GM12878 (cell line): ENCODE data around the gene IMMP2L. TPM values are rescaled to one million over a fixed set of nuclear protein-coding genes. Genes with fewer than 3 reads are reported as not detected.

Experiments
- ATAC-seq: fragments of 200-7000 bp; cut with Tn5 transposase; 3 replicates; pipeline ENCODE4 v1.9.1; 2020; ENCODE audit warnings: mild to moderate bottlenecking, moderate library complexity
- BruUV-seq: library from RNA; stranded (reverse); fragments of 400-500 nt; replicated peaks from 2 replicates; lab custom pipeline; 2021; lab: Mats Ljungman, UMichigan
- CTCF ChIA-PET: fragments of 300-600 bp; sonication (Branson Sonifier 250); formaldehyde crosslinking; extraction: SDS; loops from one replicate; lab custom pipeline; 2021; ENCODE audit warnings: inconsistent platforms; lab: Yijun Ruan, JAX
- POLR2A ChIA-PET: fragments of 350-600 bp; formaldehyde crosslinking; extraction: SDS; loops from one replicate; lab custom pipeline; 2021; ENCODE audit warnings: inconsistent platforms; lab: Charles Lee
- RAD21 ChIA-PET: fragments of 300-600 bp; sonication (Branson Sonifier 250); formaldehyde crosslinking; loops from one replicate; lab custom pipeline; 2023; ENCODE audit warnings: antibody characterized with exemption; ENCODE audit not compliant: unreplicated experiment; lab: Charles Lee
- SMC1A ChIA-PET: fragments of 300-600 bp; sonication (Branson Sonifier 250); formaldehyde crosslinking; loops from one replicate; lab custom pipeline; 2023; ENCODE audit not compliant: unreplicated experiment, uncharacterized antibody; lab: Charles Lee
- DNase-seq: peaks from one replicate; pipeline ENCODE4 v3.0.0-alpha.2; 2011; ENCODE audit warnings: low read depth, low spot score
- FAIRE-seq: peaks from 3 replicates; lab custom pipeline; 2011; peaks lifted over from hg19 to GRCh38; lab: Jason Lieb, UNC
- H2AFZ ChIP-seq: 2 replicates; pipeline ENCODE4 v1.6.0; 2011; ENCODE audit warnings: low read depth, low read length, control low read depth; ENCODE audit not compliant: control insufficient read depth
- H3K27ac ChIP-seq: 2 replicates; pipeline ENCODE4 v1.5.1; 2011; ENCODE audit warnings: control low read depth; ENCODE audit not compliant: control insufficient read depth, insufficient read depth
- H3K27me3 ChIP-seq, 2 experiments: replicated peaks in 1 of 2; 2 replicates each; pipeline versions ENCODE4 v1.6.0 to v1.6.1; 2011; ENCODE audit warnings: low read length in 1 of 2; ENCODE audit not compliant: control insufficient read depth in 2 of 2, insufficient read depth in 2 of 2
- H3K36me3 ChIP-seq, 2 experiments: 2 replicates each; pipeline ENCODE4 v1.5.1; 2011; ENCODE audit warnings: low read length in 1 of 2; ENCODE audit not compliant: control insufficient read depth in 2 of 2, insufficient read depth in 2 of 2
- H3K4me1 ChIP-seq: 2 replicates; pipeline ENCODE4 v1.6.1; 2011; ENCODE audit warnings: mild to moderate bottlenecking, low read length, moderate library complexity, mixed read lengths; ENCODE audit not compliant: control insufficient read depth, insufficient read depth
- H3K4me2 ChIP-seq: 2 replicates; pipeline ENCODE4 v1.6.0; 2011; ENCODE audit warnings: control low read depth; ENCODE audit not compliant: control insufficient read depth, insufficient read depth
- H3K4me3 ChIP-seq: fragments of 200-600 bp; sonication (generic); 2 replicates; pipeline ENCODE4 v1.5.1; 2016
- H3K79me2 ChIP-seq: 2 replicates; pipeline ENCODE4 v1.6.0; 2011; ENCODE audit warnings: low read length; ENCODE audit not compliant: control insufficient read depth, insufficient read depth
- H3K9ac ChIP-seq: 2 replicates; pipeline ENCODE4 v1.8.0; 2011; ENCODE audit warnings: low read length, control low read depth, mixed read lengths; ENCODE audit not compliant: control insufficient read depth, insufficient read depth
- H3K9me3 ChIP-seq: replicated peaks from 3 replicates; pipeline ENCODE4 v1.5.1; 2011; ENCODE audit warnings: mild to moderate bottlenecking, low read length; ENCODE audit not compliant: control insufficient read depth, insufficient read depth
- H4K20me1 ChIP-seq: 2 replicates; pipeline ENCODE4 v1.6.0; 2011; ENCODE audit not compliant: control insufficient read depth, insufficient read depth
- GATAD2B ChIP-seq: fragments of 450-650 bp; conservative IDR thresholded peaks from 2 replicates; pipeline ENCODE4 v1.6.1; 2017; ENCODE audit warnings: low read depth, mild to moderate bottlenecking, moderate library complexity
- IRF4 ChIP-seq: IDR thresholded peaks from 2 replicates; pipeline ENCODE4 v1.6.1; 2011; ENCODE audit warnings: low read depth, low read length
- KLF5 ChIP-seq: fragments of 450-650 bp; IDR thresholded peaks from 2 replicates; pipeline ENCODE4 v1.6.1; 2014; ENCODE audit warnings: mild to moderate bottlenecking; ENCODE audit not compliant: partially characterized antibody
- MLLT1 ChIP-seq: fragments of 450-650 bp; IDR thresholded peaks from 2 replicates; pipeline ENCODE4 v1.6.1; 2016; ENCODE audit warnings: mild to moderate bottlenecking
- RUNX3 ChIP-seq: IDR thresholded peaks from 2 replicates; pipeline ENCODE4 v1.6.1; 2012; ENCODE audit warnings: low read length, inconsistent platforms
- SKIL ChIP-seq: fragments of 450-650 bp; IDR thresholded peaks from 2 replicates; pipeline ENCODE4 v1.6.1; 2017; ENCODE audit warnings: mild to moderate bottlenecking, low read depth, inconsistent platforms; ENCODE audit not compliant: poor library complexity, severe bottlenecking
- SMARCA5 ChIP-seq: fragments of 450-650 bp; IDR thresholded peaks from 2 replicates; pipeline ENCODE4 v1.6.1; 2017; ENCODE audit warnings: mild to moderate bottlenecking
- SMC3 ChIP-seq: IDR thresholded peaks from 2 replicates; pipeline ENCODE4 v1.6.1; 2011; ENCODE audit warnings: low read length, improper control_type of control experiment, borderline replicate concordance
- ZNF274 ChIP-seq: IDR thresholded peaks from one replicate; pipeline ENCODE4 v1.8.0; 2011; ENCODE audit not compliant: insufficient read length, insufficient read depth
- ZZZ3 ChIP-seq: IDR thresholded peaks from 2 replicates; pipeline ENCODE4 v1.6.1; 2011; ENCODE audit warnings: low read depth; ENCODE audit not compliant: control insufficient read depth, insufficient read length
- WGBS: methylation state at CpG from one replicate; pipeline ENCODE4 v1.1.6; 2016; ENCODE audit warnings: low lambda C conversion rate; ENCODE audit not compliant: insufficient replicate concordance, insufficient coverage; ENCODE audit errors: missing lambda C conversion rate; 5-methylcytosine and 5-hydroxymethylcytosine counted together
- in situ Hi-C: fragments of 300-500 bp; cut with MboI; formaldehyde crosslinking; loops from 9 replicates; pipeline ENCODE4 v1.14.3; 2018; ENCODE audit warnings: mixed read lengths
- intact Hi-C: fragments of 100-400 bp; cut with micrococcal nuclease; formaldehyde crosslinking; loops from one replicate; pipeline ENCODE4 v1.14.2; 2022; ENCODE audit not compliant: unreplicated experiment
- polyA plus RNA-seq, 11 experiments: library from polyadenylated mRNA; depleted of rRNA in 4 of 11; unstranded in 6 of 11; stranded (reverse) in 5 of 11; fragments of >200 nt; fragmentation: Nextera tagmentation in 4 of 11; fragmentation: Illumina TruSeq in 1 of 11; extraction: Ambion mirVana in 4 of 11; extraction: Trizol in 1 of 11; gene quantifications; 1 replicate in 1 of 11; 2 replicates in 10 of 11; pipeline versions ENCODE4 v1.2.1 to v1.2.3, GENCODE V29; 2011 to 2016; ENCODE audit warnings: inconsistent platforms in 2 of 11, missing spikeins in 2 of 11, low read depth in 1 of 11
- total RNA-seq, 4 experiments: library from RNA; depleted of rRNA in 3 of 4; stranded (reverse); fragments of >200 nt in 3 of 4; fragmentation: Illumina TruSeq in 1 of 4; extraction: Trizol in 1 of 4; gene quantifications; 2 replicates each; pipeline versions ENCODE4 v1.2.1 to v1.2.3, GENCODE V29; 2013 to 2021
- TF ChIP-seq, protein P1 (sequence below), 3 experiments: IDR thresholded peaks in 2 of 3; conservative IDR thresholded peaks in 1 of 3; 2 replicates each; pipeline ENCODE4 v1.5.1; 2011; ENCODE audit warnings: low read depth in 3 of 3, low read length in 3 of 3, mild to moderate bottlenecking in 3 of 3, control low read depth in 2 of 3, moderate library complexity in 2 of 3, inconsistent platforms in 1 of 3, mixed read lengths in 1 of 3; ENCODE audit not compliant: control insufficient read depth in 2 of 3, insufficient read depth in 1 of 3; ENCODE audit errors: extremely low read depth in 1 of 3
- TF ChIP-seq, protein P2 (sequence below): fragments of 150-350 bp; IDR thresholded peaks from 2 replicates; pipeline ENCODE4 v1.6.1; 2016; ENCODE audit warnings: low read depth, low read length

IMMP2L gene
- total and polyA plus RNA-seq, 10 of the 15 experiments (the other 5 are each of a cell fraction or from before 2014, with no cell fraction given): 12.6 to 46.3 (median 19.6) TPM

GRCh38 chr7:111290982-111291381 lies 271.3 kb downstream of the IMMP2L start:
- H3K4me3 ChIP-seq: no peak overlapping the region
- ATAC-seq (no peak), FAIRE-seq (peak; percentile 18), DNase-seq (no peak)
- H3K79me2 ChIP-seq: no peaks in the 10 kb centered on the region
- no peak overlapping the region for H3K9ac ChIP-seq
- H2AFZ ChIP-seq: no peak overlapping the region
- in situ Hi-C loops (no loop called here), intact Hi-C loops (no loop called here)
- H3K4me1 ChIP-seq: no peaks in the 10 kb centered on the region
- H3K36me3 ChIP-seq: no peaks in the 10 kb centered on the region
- SMC1A ChIA-PET: interaction anchor here (1.0 kb wide), 1 partner anchor 26 kb away, joined by 3 read pairs; no protein-coding TSS in a partner anchor
- POLR2A ChIA-PET: interaction anchor here (0.7 kb wide), 1 partner anchor 392 kb away, joined by 3 read pairs; no protein-coding TSS in a partner anchor
- WGBS: 33% methylated on average over 1 of the region's 1 CpG
- no peak overlapping the region for H3K4me2 ChIP-seq
- no peaks in the 10 kb centered on the region for H4K20me1 ChIP-seq
- RAD21 ChIA-PET: no interaction called here
- CTCF ChIA-PET: no interaction called here
- no peaks in the 10 kb centered on the region for H3K27me3 ChIP-seq
- TF ChIP-seq SMARCA5: no peak
- TF ChIP-seq ZZZ3: no peak
- TF ChIP-seq IRF4: no peak
- no peak for TF ChIP-seq KLF5
- no peak for TF ChIP-seq MLLT1
- no peak for TF ChIP-seq SKIL
- no peak for TF ChIP-seq GATAD2B
- no peak for TF ChIP-seq SMC3
- TF ChIP-seq ZNF274: no peak
- TF ChIP-seq, protein P1, sequence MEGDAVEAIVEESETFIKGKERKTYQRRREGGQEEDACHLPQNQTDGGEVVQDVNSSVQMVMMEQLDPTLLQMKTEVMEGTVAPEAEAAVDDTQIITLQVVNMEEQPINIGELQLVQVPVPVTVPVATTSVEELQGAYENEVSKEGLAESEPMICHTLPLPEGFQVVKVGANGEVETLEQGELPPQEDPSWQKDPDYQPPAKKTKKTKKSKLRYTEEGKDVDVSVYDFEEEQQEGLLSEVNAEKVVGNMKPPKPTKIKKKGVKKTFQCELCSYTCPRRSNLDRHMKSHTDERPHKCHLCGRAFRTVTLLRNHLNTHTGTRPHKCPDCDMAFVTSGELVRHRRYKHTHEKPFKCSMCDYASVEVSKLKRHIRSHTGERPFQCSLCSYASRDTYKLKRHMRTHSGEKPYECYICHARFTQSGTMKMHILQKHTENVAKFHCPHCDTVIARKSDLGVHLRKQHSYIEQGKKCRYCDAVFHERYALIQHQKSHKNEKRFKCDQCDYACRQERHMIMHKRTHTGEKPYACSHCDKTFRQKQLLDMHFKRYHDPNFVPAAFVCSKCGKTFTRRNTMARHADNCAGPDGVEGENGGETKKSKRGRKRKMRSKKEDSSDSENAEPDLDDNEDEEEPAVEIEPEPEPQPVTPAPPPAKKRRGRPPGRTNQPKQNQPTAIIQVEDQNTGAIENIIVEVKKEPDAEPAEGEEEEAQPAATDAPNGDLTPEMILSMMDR (IDR thresholded peaks at IDR 0.05 in 2 of 3, conservative IDR thresholded peaks at IDR 0.05 in 1 of 3; ENCODE audit: control insufficient read depth in 2 of 3, extremely low read depth in 1 of 3, insufficient read depth in 1 of 3, low read depth in 3 of 3, low read length in 3 of 3): no peak
- TF ChIP-seq RUNX3: no peak
- TF ChIP-seq, protein P2, sequence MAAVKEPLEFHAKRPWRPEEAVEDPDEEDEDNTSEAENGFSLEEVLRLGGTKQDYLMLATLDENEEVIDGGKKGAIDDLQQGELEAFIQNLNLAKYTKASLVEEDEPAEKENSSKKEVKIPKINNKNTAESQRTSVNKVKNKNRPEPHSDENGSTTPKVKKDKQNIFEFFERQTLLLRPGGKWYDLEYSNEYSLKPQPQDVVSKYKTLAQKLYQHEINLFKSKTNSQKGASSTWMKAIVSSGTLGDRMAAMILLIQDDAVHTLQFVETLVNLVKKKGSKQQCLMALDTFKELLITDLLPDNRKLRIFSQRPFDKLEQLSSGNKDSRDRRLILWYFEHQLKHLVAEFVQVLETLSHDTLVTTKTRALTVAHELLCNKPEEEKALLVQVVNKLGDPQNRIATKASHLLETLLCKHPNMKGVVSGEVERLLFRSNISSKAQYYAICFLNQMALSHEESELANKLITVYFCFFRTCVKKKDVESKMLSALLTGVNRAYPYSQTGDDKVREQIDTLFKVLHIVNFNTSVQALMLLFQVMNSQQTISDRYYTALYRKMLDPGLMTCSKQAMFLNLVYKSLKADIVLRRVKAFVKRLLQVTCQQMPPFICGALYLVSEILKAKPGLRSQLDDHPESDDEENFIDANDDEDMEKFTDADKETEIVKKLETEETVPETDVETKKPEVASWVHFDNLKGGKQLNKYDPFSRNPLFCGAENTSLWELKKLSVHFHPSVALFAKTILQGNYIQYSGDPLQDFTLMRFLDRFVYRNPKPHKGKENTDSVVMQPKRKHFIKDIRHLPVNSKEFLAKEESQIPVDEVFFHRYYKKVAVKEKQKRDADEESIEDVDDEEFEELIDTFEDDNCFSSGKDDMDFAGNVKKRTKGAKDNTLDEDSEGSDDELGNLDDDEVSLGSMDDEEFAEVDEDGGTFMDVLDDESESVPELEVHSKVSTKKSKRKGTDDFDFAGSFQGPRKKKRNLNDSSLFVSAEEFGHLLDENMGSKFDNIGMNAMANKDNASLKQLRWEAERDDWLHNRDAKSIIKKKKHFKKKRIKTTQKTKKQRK: no peak
- TF ChIP-seq, all 136 proteins: peak for 0
- Histone ChIP-seq H3K27ac (no peak overlapping the region), H3K9me3 (no peaks in the 10 kb centered on the region)
- BruUV-seq: no TSS peak
